HG02588 (cell line): ENCODE results near the gene ZNF532.
A peak's percentile ranks its signal among the peaks of the same experiment; 100 is the strongest.

Experiments
- ATAC-seq: cut with Tn5 transposase; IDR thresholded peaks from one replicate; pipeline ENCODE4 v1.9.1; 2021; ENCODE audit warnings: mild to moderate bottlenecking, moderate library complexity; ENCODE audit not compliant: unreplicated experiment

Gene ZNF532

GRCh38 chr18:58870130-58870529 is 5.5 kb downstream of the ZNF532 start:
- ATAC-seq, result no peak

- no peak for ATAC-seq
Measured at GRCh38 chr18:58870621-58871020, 5.9 kb downstream of the ZNF532 start.

GRCh38 chr18:58871514-58872420 is 7.1 kb downstream of the ZNF532 start:
- ATAC-seq, result no peak

DNA sequence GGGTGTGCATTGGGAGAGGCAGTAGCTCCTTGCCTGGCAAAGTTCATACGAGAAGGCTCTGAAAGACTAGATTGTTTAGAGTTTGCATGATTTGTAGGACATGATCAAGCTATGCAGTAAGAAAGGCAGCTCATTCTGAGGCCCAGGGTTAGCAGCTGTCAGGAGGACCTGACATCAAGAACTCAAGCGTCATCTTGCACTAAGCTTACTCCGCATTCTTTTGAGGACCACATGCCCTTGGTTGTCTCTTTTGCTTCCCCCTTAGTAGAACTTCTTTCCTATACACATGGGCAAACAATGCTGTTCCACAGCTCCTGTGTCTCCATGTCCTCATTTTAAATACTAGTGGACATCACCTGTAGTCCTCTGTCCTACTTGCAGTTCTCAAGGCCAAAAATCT is 14.0 kb downstream of the ZNF532 start:
- no peak for ATAC-seq

- ATAC-seq, result no peak
Measured at GRCh38 chr18:58881477-58881876, 16.8 kb downstream of the ZNF532 start.

GRCh38 chr18:58882044-58882443 is 17.4 kb downstream of the ZNF532 start:
- ATAC-seq, result no peak

DNA sequence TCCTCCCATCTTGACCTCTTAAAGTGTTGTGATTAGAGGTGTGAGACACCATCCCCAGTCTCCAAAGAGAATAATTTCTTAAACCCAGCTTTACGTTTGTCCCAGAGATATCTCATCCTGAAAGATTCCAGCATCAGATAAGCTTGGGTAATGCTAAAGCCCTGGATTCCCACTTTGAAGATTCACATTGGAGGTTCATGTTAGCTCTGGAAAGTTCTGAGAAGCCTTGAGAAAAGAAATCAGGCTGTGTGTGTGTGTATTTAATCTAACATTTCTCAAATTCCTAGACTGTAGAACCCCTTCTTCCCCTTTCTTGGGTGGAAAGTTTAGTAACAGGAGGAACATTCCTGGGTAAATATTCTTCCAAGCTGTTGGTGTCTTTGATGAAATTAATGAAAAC is 18.0 kb downstream of the ZNF532 start:
- ATAC-seq, result no peak

DNA sequence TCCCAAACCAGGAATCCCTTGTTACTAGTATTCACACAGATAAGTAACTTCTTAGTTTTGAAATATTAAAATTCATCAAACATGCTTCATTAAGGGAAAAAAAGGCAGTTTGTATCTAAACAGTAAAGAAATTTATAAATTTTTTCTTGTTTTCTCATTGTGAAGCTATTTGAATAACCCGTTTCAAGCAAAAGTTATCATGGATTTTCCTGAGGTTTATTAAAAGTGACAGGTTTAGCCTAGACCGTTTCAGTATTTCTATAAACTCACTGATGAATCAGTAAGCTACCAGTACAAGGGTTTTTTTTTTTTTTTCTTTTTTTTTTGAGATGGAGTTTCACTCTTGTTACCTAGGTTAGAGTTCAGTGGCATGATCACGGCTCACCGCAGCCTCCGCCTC is 20.0 kb downstream of the ZNF532 start:
- ATAC-seq, result no peak

GRCh38 chr18:58886431-58886830 is 21.8 kb downstream of the ZNF532 start:
- no peak for ATAC-seq

DNA sequence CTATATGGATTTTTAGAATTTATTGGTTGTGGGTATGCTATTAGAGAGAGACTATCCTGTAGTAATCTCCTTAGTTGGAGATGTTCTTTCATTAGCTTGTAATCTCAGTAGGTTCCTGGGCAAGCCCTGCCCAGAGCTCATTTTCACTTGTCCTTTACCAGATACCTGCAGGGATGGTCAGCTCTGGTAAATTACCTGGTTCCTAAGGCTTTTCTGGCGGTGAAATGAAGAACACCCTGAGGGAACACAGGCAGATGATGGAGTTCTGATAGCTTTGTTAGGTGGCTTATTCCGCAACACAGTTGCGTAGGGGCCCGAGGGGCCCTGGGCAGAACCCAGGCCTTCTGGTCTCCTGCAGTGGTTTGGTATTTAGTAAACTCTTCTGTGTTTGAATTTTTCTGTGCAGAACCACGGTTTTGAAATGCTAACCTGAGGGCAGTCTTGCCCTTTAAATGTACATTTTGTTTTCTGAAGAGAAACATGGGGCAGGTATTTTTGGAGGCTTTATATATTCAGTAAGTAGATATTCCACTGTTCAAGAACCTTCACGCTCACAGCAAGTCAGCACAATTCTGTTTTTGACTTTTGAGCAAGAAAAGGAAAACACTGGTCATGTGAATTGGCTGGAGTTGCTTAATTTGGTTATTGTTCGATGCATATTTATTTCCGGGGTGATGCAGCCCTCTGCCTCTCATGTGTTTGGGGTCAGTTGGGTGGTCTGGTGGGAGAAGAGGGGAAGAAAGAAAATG is 22.4 kb downstream of the ZNF532 start:
- peak; percentile 27 for ATAC-seq

DNA sequence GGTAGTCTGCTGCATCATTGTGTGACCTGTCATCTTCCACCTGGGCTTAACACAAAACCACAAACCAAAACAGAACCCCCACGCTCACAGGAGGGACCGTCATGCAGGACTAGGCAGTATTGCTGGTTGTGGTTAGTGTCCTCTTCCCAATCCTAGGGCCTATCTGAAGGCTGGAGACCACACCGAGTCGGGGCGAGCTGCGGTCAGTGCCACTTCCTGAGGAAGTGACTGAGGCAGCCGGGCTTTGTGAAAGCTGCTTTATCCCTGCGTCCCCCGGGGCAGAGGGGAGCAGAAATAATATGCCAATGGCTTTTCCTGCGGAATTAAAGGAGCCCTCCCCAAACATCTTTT is 22.9 kb downstream of the ZNF532 start:
- ATAC-seq, result peak; percentile 86

- no peak for ATAC-seq
Measured at GRCh38 chr18:58891776-58892175, 27.1 kb downstream of the ZNF532 start.

DNA sequence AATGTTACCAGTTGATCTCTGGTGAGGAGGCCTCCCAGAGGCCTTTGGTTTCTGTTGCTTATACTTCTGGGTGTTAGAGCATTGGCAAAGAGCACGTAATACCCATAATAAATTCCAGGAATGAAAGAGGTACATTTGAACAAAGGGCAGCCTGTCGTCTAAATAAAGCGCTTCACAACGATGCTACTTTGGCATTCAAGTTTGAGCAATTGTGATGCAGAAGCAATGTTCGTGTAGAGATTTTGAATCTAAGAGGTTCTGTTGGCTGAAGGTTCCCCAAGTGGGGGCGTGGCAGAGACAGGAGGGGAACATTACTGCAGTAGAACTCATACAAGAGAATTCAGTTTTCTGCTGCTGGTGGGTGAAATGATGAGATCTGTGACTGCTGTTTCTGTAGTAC is 27.8 kb downstream of the ZNF532 start:
- ATAC-seq, result no peak

DNA sequence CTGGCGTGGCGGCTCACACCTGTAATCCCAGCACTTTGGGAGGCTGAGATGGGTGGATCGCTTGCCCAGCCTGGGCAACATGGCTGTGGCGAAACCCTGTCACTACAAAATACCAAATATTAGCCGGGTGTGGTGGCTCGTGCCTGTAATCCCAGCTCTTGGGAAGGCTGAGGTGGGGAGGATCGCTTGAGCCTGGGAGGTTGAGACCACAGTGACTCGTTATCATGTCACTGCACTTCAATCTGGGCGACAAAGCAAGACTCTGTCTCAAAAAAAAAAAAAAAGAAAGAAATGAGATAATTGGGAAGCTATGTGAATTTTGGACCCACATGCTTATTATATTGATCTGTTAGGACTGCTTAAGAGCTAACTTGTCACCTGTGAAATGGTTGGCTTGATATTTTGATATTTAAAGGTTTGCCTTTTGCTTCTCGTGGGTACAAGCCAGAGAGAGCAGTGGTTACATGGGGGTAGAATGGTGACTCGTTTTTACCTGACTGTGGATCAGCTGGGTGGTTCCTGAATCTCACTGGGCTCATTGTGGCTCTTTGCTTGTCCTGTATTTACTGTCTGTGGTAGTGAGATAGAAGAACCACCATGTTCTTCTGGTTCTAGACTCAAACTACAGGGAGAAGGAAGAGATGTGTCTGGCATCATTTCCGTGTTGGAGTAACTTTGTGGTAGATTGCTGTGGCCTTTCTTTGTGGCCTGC is 28.9 kb downstream of the ZNF532 start:
- ATAC-seq, result no peak

DNA sequence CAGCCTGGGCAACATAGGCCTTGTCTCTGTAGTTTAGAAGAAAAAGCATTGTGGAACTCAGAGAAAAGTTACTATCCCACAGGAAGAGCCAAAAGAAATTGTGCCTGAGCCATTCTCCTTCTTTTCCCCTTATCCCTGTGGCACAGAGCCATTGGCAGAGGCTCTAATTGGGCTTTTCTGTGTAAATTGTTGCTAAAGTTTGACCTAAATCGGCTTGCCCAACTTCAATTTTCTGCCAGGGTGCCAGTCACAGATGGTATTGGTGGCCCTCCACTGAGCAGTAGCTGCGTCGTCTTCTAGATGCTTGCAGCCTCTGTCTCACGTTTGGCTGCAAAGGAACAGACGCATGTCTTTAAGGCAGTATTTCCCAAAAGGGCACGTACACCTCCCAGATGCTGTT is 30.3 kb downstream of the ZNF532 start:
- ATAC-seq, result no peak

- ATAC-seq, result no peak
Measured at GRCh38 chr18:58895385-58895784, 30.7 kb downstream of the ZNF532 start.

DNA sequence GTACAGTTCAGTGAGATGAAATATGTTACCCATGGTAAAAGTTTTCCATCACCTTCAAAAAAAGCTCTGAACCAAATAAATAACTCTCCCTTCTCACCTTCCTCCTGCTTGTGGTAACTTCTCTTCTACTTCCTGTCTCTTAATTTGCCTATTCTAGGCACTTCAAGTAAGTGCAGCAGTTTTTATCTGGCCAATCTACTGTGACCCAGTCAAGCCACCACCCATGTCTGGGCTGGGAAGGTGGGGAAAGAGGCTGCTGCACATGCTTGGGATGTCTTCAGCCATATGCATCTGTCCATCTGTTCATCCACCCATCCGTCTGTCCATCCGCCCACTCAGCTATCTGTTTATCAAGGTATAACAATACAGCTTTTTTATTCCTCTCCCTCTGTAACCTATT is 31.6 kb downstream of the ZNF532 start:
- peak; percentile 83 for ATAC-seq

DNA sequence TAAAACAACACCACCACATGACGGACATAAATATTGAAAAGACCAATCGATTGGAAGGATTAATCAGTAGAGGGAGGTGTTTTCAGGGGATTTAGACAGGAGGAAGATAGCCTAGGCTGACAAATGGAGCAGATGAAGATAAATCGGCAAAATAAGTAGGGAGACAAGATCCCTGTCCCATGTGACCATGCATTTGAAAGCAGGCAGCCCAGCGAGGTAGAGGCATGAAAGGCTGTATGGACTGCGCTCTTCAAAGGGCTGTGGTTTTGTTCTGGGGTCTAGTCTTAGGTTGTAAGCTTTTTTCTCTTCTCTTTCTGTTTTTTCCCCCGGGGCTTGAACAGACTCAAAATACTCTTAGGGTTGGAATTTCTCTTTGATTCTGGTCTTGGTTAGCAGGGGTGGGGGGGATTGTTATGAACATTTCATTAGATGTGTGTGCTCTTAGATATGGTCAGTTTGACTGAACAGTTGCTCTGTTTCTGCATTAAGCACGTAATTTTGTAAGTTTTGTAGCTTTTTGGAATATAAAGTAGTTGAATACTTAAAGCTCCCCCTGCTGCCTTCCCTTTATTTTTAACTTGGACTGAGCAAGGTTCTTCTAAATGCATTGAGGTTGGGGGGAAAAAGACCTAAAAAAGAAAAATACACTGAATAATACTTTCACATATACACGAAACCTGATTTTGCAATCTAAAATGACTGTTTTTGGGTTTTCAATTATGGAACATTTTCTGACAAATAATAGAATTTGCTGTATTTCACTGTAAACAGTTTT is 32.2 kb downstream of the ZNF532 start:
- peak; percentile 31 for ATAC-seq

GRCh38 chr18:58898010-58898799 is 33.5 kb downstream of the ZNF532 start:
- ATAC-seq, result no peak

DNA sequence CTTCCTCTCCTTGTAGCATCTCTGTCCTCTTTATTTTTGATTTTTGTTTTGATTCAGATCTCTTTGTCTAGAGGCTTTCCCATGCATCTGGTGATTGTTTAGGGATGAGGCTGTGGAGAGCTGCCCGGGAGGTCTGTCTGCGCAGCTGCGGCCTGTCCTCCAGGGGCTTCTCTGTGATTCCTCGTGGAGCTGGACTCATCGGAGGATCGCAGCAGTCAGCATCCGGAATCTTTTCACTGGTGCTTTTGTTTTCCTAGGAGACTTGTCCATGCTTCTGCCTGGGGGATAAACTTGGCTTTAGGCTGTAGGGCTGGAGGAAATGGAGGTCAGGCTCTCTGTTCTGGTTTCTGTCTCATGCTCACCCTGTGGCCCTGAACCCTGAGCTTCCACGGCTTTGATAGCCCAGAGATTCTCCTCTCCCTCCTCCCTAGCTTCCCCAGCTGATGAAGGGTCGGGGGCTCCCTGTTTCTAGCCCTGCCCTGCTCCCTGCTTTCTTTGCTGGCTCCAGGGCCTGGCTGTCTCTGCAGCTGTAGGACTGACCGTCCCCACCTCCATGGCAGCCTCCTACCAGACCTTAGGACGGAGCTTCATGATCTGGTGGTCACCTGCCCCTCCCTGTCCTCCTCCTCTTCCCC is 35.5 kb downstream of the ZNF532 start:
- no peak for ATAC-seq
